ENCODE data around the gene RND3.

RND3 gene, protein sequence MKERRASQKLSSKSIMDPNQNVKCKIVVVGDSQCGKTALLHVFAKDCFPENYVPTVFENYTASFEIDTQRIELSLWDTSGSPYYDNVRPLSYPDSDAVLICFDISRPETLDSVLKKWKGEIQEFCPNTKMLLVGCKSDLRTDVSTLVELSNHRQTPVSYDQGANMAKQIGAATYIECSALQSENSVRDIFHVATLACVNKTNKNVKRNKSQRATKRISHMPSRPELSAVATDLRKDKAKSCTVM
- total RNA-seq = 0 to 0.19 (median 0.09) reads per million in 3 donors

- peaks cover 5% of the 10 kb centered on the region for H3K27me3 ChIP-seq (replicated peaks; ENCODE audit: control insufficient read depth, insufficient read depth, low read length, poor library complexity, severe bottlenecking)
- no peaks in the 10 kb centered on the region for H3K36me3 ChIP-seq (ENCODE audit: control insufficient read depth, insufficient read depth, low read length)
- H3K27ac ChIP-seq (ENCODE audit: insufficient read depth, low read length, poor library complexity, severe bottlenecking) = no peak within 1 kb of the TSS
- H3K4me1 ChIP-seq (ENCODE audit: control insufficient read depth, insufficient read depth, low read length, poor library complexity, severe bottlenecking) = no peaks in the 10 kb centered on the region
- no peaks in the 10 kb centered on the region for H3K9me3 ChIP-seq (ENCODE audit: control insufficient read depth, low read length)
- H3K4me3 ChIP-seq (ENCODE audit: insufficient read depth, low read depth, low read length, poor library complexity, severe bottlenecking) = no peak within 1 kb of the TSS
- no peak for DNase-seq
These were observed at the start of gene RND3 for GRCh38 chr2:150487537-150488429. Gene RND3, minus strand, starts transcription at chr2:150487667. Its CDS starts 250 bp downstream, at chr2:150487417.

DNA sequence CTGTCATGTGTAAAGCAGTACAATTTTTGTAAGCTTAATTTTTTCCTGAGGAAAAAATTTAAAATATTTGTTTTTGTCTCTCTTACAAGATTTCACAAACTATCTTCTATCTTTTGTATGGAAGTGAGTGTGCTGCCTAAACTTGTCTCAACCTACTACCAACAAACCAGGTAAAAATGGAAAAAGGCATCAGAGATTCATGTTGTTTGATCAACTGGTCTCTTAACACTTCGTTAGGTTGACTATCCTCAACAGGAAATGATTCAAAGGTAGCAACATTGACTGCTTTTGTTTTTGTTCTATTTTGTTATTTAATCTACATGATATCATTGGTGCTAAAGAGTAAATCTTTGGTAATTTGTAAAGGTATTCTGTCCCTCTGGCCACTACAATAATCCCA lies 47.7 kb upstream of the RND3 start:
- DNase-seq = no peak
- H3K4me1 ChIP-seq (ENCODE audit: control insufficient read depth, insufficient read depth, low read length, poor library complexity, severe bottlenecking) = no peaks in the 10 kb centered on the region
- H3K27ac ChIP-seq (ENCODE audit: insufficient read depth, low read length, poor library complexity, severe bottlenecking) = no peak overlapping the region
- H3K4me3 ChIP-seq (ENCODE audit: insufficient read depth, low read depth, low read length, poor library complexity, severe bottlenecking) = no peak overlapping the region
- H3K36me3 ChIP-seq (ENCODE audit: control insufficient read depth, insufficient read depth, low read length) = no peaks in the 10 kb centered on the region
- H3K9me3 ChIP-seq (ENCODE audit: control insufficient read depth, low read length) = no peaks in the 10 kb centered on the region
- no peaks in the 10 kb centered on the region for H3K27me3 ChIP-seq (replicated peaks; ENCODE audit: control insufficient read depth, insufficient read depth, low read length, poor library complexity, severe bottlenecking)

DNA sequence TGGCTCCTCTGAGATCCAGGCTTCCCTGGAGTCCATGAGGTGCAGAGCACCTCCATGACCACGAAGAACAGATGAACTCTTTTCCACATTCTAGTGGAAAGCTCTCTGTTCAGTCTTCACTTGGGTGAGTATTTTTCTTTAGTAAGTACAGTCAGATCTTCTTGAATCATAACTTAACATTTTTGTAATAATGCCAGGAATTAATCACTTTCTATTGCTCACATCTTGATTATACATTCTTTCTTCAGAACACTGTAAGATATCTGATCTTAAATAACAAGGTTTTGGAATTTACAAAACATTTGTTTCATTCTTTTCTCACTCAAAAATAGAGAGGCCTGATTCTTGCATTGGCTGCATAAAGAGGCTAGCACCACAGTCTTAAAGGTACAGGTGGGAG lies 45.4 kb upstream of the RND3 start:
- H3K27me3 ChIP-seq (replicated peaks; ENCODE audit: control insufficient read depth, insufficient read depth, low read length, poor library complexity, severe bottlenecking) = no peaks in the 10 kb centered on the region
- no peak overlapping the region for H3K4me3 ChIP-seq (ENCODE audit: insufficient read depth, low read depth, low read length, poor library complexity, severe bottlenecking)
- no peaks in the 10 kb centered on the region for H3K9me3 ChIP-seq (ENCODE audit: control insufficient read depth, low read length)
- H3K27ac ChIP-seq (ENCODE audit: insufficient read depth, low read length, poor library complexity, severe bottlenecking) = no peak overlapping the region
- no peaks in the 10 kb centered on the region for H3K4me1 ChIP-seq (ENCODE audit: control insufficient read depth, insufficient read depth, low read length, poor library complexity, severe bottlenecking)
- no peaks in the 10 kb centered on the region for H3K36me3 ChIP-seq (ENCODE audit: control insufficient read depth, insufficient read depth, low read length)
- no peak for DNase-seq

- Histone ChIP-seq H3K4me3 (ENCODE audit: insufficient read depth, low read depth, low read length, poor library complexity, severe bottlenecking) (no peak overlapping the region), H3K9me3 (ENCODE audit: control insufficient read depth, low read length) (no peaks in the 10 kb centered on the region), H3K4me1 (ENCODE audit: control insufficient read depth, insufficient read depth, low read length, poor library complexity, severe bottlenecking) (no peaks in the 10 kb centered on the region), H3K36me3 (ENCODE audit: control insufficient read depth, insufficient read depth, low read length) (no peaks in the 10 kb centered on the region), H3K27ac (ENCODE audit: insufficient read depth, low read length, poor library complexity, severe bottlenecking) (no peak overlapping the region), H3K27me3 (replicated peaks; ENCODE audit: control insufficient read depth, insufficient read depth, low read length, poor library complexity, severe bottlenecking) (no peaks in the 10 kb centered on the region)
- DNase-seq = no peak
These were observed 44.6 kb upstream of the RND3 start for GRCh38 chr2:150532020-150532419.

DNA sequence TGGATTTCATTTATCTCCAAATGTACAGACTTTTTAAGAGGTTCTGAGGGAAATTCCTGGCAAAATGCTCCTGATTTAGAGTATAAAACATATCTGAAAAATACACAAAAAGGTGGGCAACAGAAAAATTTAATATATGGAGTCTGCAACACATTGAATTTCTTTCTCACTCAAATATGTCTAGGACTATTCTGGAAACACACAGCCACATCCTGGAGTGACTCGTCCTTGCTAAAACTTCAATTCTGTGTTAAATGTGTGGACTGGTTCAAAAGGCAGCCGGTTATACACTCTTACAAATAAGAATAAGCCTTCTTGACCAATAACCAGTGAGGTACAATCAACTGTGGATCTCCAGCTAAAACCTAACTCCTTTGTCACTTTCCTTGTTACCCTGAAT lies 44.1 kb upstream of the RND3 start:
- H3K27ac ChIP-seq (ENCODE audit: insufficient read depth, low read length, poor library complexity, severe bottlenecking) = no peak overlapping the region
- H3K4me1 ChIP-seq (ENCODE audit: control insufficient read depth, insufficient read depth, low read length, poor library complexity, severe bottlenecking) = no peaks in the 10 kb centered on the region
- no peaks in the 10 kb centered on the region for H3K27me3 ChIP-seq (replicated peaks; ENCODE audit: control insufficient read depth, insufficient read depth, low read length, poor library complexity, severe bottlenecking)
- no peaks in the 10 kb centered on the region for H3K9me3 ChIP-seq (ENCODE audit: control insufficient read depth, low read length)
- H3K36me3 ChIP-seq (ENCODE audit: control insufficient read depth, insufficient read depth, low read length) = no peaks in the 10 kb centered on the region
- H3K4me3 ChIP-seq (ENCODE audit: insufficient read depth, low read depth, low read length, poor library complexity, severe bottlenecking) = no peak overlapping the region
- no peak for DNase-seq

GRCh38 chr2:150530168-150530567 lies 42.7 kb upstream of the RND3 start:
- H3K4me1 ChIP-seq (ENCODE audit: control insufficient read depth, insufficient read depth, low read length, poor library complexity, severe bottlenecking) = no peaks in the 10 kb centered on the region
- H3K27ac ChIP-seq (ENCODE audit: insufficient read depth, low read length, poor library complexity, severe bottlenecking) = no peak overlapping the region
- no peaks in the 10 kb centered on the region for H3K9me3 ChIP-seq (ENCODE audit: control insufficient read depth, low read length)
- no peaks in the 10 kb centered on the region for H3K36me3 ChIP-seq (ENCODE audit: control insufficient read depth, insufficient read depth, low read length)
- no peaks in the 10 kb centered on the region for H3K27me3 ChIP-seq (replicated peaks; ENCODE audit: control insufficient read depth, insufficient read depth, low read length, poor library complexity, severe bottlenecking)
- no peak overlapping the region for H3K4me3 ChIP-seq (ENCODE audit: insufficient read depth, low read depth, low read length, poor library complexity, severe bottlenecking)
- no peak for DNase-seq

GRCh38 chr2:150528861-150529801 lies 41.7 kb upstream of the RND3 start:
- Histone ChIP-seq H3K36me3 (ENCODE audit: control insufficient read depth, insufficient read depth, low read length) (no peaks in the 10 kb centered on the region), H3K27me3 (replicated peaks; ENCODE audit: control insufficient read depth, insufficient read depth, low read length, poor library complexity, severe bottlenecking) (no peaks in the 10 kb centered on the region), H3K9me3 (ENCODE audit: control insufficient read depth, low read length) (no peaks in the 10 kb centered on the region), H3K27ac (ENCODE audit: insufficient read depth, low read length, poor library complexity, severe bottlenecking) (no peak overlapping the region), H3K4me3 (ENCODE audit: insufficient read depth, low read depth, low read length, poor library complexity, severe bottlenecking) (no peak overlapping the region), H3K4me1 (ENCODE audit: control insufficient read depth, insufficient read depth, low read length, poor library complexity, severe bottlenecking) (no peaks in the 10 kb centered on the region)
- no peak for DNase-seq

DNA sequence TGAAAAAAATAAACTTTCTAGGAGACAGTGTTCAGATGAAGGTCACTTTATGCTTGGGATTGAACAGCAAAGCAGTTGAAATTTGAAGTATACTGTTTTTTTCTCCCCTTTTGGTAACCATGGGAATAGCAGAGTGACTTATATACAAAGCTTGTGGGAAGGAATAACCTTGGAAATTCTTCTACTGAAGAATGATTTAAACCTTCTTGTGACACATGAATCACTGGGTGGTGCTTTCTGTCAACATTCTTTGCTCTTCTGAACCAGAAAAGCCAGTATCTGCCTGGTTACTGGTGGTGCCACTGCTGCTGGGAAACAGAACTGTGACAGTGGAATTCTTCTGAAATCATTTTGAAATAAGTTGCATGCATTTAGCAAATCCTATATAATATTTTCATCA lies 39.4 kb upstream of the RND3 start:
- no peak overlapping the region for H3K4me3 ChIP-seq (ENCODE audit: insufficient read depth, low read depth, low read length, poor library complexity, severe bottlenecking)
- H3K27ac ChIP-seq (ENCODE audit: insufficient read depth, low read length, poor library complexity, severe bottlenecking) = no peak overlapping the region
- H3K4me1 ChIP-seq (ENCODE audit: control insufficient read depth, insufficient read depth, low read length, poor library complexity, severe bottlenecking) = no peaks in the 10 kb centered on the region
- no peaks in the 10 kb centered on the region for H3K27me3 ChIP-seq (replicated peaks; ENCODE audit: control insufficient read depth, insufficient read depth, low read length, poor library complexity, severe bottlenecking)
- no peaks in the 10 kb centered on the region for H3K36me3 ChIP-seq (ENCODE audit: control insufficient read depth, insufficient read depth, low read length)
- DNase-seq = no peak
- no peaks in the 10 kb centered on the region for H3K9me3 ChIP-seq (ENCODE audit: control insufficient read depth, low read length)

DNA sequence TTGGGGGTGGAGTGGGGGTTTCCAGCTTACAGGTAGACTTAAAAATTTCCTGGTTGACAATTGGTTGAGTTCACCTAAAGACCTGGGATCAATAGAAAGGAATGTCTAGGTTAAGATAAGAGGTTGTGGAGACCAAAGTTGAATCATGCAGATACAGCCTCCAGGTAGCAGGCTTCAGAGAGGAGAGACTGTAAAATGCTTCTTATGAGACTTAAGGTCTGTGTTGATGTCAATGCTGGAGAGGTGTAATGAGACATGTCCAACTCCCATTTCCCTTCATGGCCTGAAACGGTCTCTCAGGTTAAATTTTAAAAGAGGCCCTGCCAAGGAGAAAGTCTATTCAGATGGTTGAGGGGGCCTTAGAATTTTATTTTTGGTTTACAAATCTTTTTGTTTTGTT lies 38.5 kb upstream of the RND3 start:
- Histone ChIP-seq H3K4me1 (ENCODE audit: control insufficient read depth, insufficient read depth, low read length, poor library complexity, severe bottlenecking) (no peaks in the 10 kb centered on the region), H3K36me3 (ENCODE audit: control insufficient read depth, insufficient read depth, low read length) (no peaks in the 10 kb centered on the region), H3K4me3 (ENCODE audit: insufficient read depth, low read depth, low read length, poor library complexity, severe bottlenecking) (no peak overlapping the region), H3K27ac (ENCODE audit: insufficient read depth, low read length, poor library complexity, severe bottlenecking) (no peak overlapping the region), H3K9me3 (ENCODE audit: control insufficient read depth, low read length) (no peaks in the 10 kb centered on the region), H3K27me3 (replicated peaks; ENCODE audit: control insufficient read depth, insufficient read depth, low read length, poor library complexity, severe bottlenecking) (no peaks in the 10 kb centered on the region)
- no peak for DNase-seq
